Measurements from ENCODE around the gene LASP1. TPM values are rescaled to one million over a fixed set of nuclear protein-coding genes. Genes with fewer than 3 reads are reported as not detected.

LASP1 gene
- total RNA-seq, 4 donors from 2014 or later: 10.7 to 24.1 (median 20.5) TPM

DNA sequence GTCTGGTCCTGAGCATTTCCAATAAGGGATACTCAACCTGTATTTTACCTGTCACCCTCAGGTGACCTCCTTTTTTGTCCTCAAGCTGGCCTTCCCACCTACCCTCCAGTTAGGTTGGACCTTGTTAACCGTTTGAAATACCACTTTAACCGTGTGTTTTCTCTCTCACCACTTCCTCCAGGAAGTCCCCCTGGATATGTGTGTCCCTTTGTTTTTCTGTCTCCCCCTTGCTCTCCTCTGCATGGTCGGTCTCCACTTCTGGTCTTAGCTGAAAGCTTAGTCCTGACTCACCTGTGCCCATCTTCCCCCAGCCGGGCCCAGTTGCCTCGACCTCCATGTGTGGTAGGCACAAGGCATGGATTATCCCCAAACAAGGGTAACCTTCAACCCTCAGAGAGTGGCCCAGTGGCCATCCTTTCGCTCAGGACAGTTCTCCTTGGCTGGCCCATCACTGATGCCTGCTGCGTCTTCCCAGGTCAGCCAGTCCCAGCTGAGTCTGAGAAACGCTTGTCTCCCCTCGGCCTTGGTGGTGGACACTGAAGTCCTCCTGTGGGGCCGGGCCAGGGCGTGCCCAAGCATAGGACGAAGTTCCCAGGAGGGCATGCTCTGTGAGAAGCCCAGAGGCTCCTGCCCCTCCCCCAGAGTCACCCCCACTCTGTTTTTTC lies 20.0 kb downstream of the LASP1 start:
- Histone ChIP-seq H3K4me1 (peaks cover 30 to 34% of the 10 kb centered on the region in 2 donors), H3K27me3 (no peaks in the 10 kb centered on the region), H3K36me3 (peaks cover 0 to 10% of the 10 kb centered on the region in 2 donors), H3K27ac (peak overlapping the region in 3 of 4 donors; percentile 13 to 42 (median 14)), H3K9me3 (no peaks in the 10 kb centered on the region), H3K4me3 (no peak overlapping the region)
- DNase-seq (no peak), ATAC-seq (no peak)
- TF ChIP-seq POLR2A (IDR thresholded peaks at IDR 0.05): no peak
- in situ Hi-C loops (cut with MboI; ENCODE audit: low sequenced_read_pairs in 4 of 4): loop anchor here in 1 of 4 donors (25.0 kb wide), 1 partner anchor 97 kb away; no protein-coding TSS in a partner anchor
- intact Hi-C loops (cut with DNase I; ENCODE audit: low total_unique reads): no loop called here

DNA sequence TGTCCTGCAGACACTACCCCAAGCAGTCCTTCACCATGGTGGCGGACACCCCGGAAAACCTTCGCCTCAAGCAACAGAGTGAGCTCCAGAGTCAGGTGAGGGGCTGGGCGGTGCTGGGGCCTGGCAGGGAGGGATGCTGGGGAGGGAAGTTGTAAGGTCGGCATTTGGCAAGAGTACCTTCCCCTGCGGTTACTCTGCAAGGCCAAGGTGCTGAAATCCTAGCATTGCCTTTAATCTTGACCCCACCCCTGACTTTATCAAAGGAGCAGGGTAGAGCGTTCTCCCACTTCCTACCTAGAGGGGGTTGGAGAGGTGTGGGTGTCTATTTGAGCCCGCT lies 20.5 kb downstream of the LASP1 start:
- H3K4me3 ChIP-seq: no peak overlapping the region
- no peaks in the 10 kb centered on the region for H3K27me3 ChIP-seq
- intact Hi-C loops (cut with DNase I; ENCODE audit: low total_unique reads) (no loop called here), in situ Hi-C loops (cut with MboI; ENCODE audit: low sequenced_read_pairs in 4 of 4) (loop anchor here in 1 of 4 donors (25.0 kb wide), 1 partner anchor 97 kb away; no protein-coding TSS in a partner anchor)
- ATAC-seq (no peak), DNase-seq (no peak)
- H3K9me3 ChIP-seq: no peaks in the 10 kb centered on the region
- peak overlapping the region in 3 of 4 donors; percentile 13 to 14 (median 14) for H3K27ac ChIP-seq
- TF ChIP-seq POLR2A (IDR thresholded peaks at IDR 0.05): no peak
- TF ChIP-seq, protein P1, sequence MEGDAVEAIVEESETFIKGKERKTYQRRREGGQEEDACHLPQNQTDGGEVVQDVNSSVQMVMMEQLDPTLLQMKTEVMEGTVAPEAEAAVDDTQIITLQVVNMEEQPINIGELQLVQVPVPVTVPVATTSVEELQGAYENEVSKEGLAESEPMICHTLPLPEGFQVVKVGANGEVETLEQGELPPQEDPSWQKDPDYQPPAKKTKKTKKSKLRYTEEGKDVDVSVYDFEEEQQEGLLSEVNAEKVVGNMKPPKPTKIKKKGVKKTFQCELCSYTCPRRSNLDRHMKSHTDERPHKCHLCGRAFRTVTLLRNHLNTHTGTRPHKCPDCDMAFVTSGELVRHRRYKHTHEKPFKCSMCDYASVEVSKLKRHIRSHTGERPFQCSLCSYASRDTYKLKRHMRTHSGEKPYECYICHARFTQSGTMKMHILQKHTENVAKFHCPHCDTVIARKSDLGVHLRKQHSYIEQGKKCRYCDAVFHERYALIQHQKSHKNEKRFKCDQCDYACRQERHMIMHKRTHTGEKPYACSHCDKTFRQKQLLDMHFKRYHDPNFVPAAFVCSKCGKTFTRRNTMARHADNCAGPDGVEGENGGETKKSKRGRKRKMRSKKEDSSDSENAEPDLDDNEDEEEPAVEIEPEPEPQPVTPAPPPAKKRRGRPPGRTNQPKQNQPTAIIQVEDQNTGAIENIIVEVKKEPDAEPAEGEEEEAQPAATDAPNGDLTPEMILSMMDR (IDR thresholded peaks at IDR 0.05 in 4 of 5, conservative IDR thresholded peaks at IDR 0.05 in 1 of 5): no peak
- peaks cover 25 to 32% of the 10 kb centered on the region in 2 donors for H3K4me1 ChIP-seq
- H3K36me3 ChIP-seq: peaks cover 0 to 10% of the 10 kb centered on the region in 2 donors

DNA sequence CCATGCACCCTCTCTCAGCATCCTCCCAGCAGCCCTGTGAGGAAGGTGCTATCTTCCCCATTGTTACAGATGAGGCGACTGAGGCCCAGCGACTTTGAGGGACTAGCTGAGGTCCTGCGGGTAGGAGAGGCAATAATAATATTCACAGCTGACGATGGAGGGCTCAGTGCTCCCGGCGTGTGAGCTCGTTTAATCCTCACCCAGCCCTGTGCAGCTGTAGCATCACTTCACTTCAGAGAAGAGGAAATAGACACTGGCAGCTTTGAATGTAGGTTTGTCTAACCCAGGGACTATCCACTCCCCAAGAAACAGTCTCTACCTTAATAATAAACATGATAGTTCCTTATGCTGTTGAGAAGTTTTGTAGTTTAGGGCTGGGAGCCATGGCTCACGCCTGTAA lies 21.6 kb downstream of the LASP1 start:
- Histone ChIP-seq H3K27me3 (no peaks in the 10 kb centered on the region), H3K4me1 (peaks cover 16 to 30% of the 10 kb centered on the region in 2 donors), H3K4me3 (no peak overlapping the region), H3K9me3 (no peaks in the 10 kb centered on the region), H3K27ac (peak overlapping the region in 1 of 4 donors; percentile 32), H3K36me3 (peaks cover 0 to 10% of the 10 kb centered on the region in 2 donors)
- in situ Hi-C loops (cut with MboI; ENCODE audit: low sequenced_read_pairs in 4 of 4) (loop anchor here in 1 of 4 donors (25.0 kb wide), 1 partner anchor 96 kb away; no protein-coding TSS in a partner anchor), intact Hi-C loops (cut with DNase I; ENCODE audit: low total_unique reads) (no loop called here)
- TF ChIP-seq, protein P1 (IDR thresholded peaks at IDR 0.05 in 4 of 5, conservative IDR thresholded peaks at IDR 0.05 in 1 of 5): no peak
- TF ChIP-seq POLR2A (IDR thresholded peaks at IDR 0.05): no peak
- no peak for DNase-seq
- no peak for ATAC-seq

DNA sequence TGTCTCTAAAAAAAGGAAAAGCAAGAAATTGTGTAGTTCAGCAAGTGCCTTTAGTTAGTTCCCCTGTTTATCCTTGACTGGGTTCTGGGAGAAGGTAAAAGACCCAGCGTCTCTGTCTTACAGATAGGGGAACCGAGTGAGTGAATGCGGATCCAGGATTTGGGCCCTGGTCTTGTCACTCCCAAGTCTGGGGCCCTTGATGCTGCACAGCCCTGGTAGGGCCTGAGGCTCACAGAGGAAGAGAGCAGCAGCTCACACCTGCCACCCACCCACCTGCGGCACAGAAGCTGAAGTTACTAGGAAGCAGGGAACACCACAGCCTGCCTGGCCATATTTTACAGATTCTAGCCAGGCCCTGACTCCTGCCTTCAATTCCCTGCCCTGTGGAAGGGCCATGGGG lies 22.2 kb downstream of the LASP1 start:
- intact Hi-C loops (cut with DNase I; ENCODE audit: low total_unique reads): no loop called here

DNA sequence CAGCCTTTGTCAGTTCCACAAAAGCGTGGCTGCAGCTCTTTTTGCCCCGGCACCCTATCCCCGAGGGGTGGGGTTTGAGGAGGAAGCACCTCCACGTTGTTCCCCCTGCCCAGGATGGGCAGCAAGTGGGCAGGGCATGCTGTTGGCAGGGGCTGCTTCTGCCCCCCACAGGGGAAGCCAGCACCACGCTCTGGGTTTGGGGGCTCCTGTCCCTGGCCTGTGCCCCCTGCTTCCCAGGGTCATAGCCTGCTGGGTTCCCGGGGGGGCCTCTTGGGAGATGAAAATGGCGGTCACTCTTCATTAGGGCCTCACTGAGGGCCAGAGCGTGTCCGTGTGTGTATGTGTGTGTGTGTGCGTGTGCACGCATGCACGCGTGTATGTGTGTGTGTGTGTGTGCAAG lies 22.8 kb downstream of the LASP1 start:
- ATAC-seq (no peak), DNase-seq (no peak)
- TF ChIP-seq, protein P1 (IDR thresholded peaks at IDR 0.05 in 4 of 5, conservative IDR thresholded peaks at IDR 0.05 in 1 of 5): no peak
- TF ChIP-seq POLR2A (IDR thresholded peaks at IDR 0.05): no peak
- Histone ChIP-seq H3K9me3 (no peaks in the 10 kb centered on the region), H3K36me3 (peaks cover 0 to 10% of the 10 kb centered on the region in 2 donors), H3K4me3 (no peak overlapping the region), H3K4me1 (peaks cover 26 to 34% of the 10 kb centered on the region in 2 donors), H3K27me3 (no peaks in the 10 kb centered on the region), H3K27ac (peak overlapping the region in 1 of 4 donors; percentile 32)
- in situ Hi-C loops (cut with MboI; ENCODE audit: low sequenced_read_pairs in 4 of 4): loop anchor here in 1 of 4 donors (25.0 kb wide), 1 partner anchor 95 kb away; no protein-coding TSS in a partner anchor
- intact Hi-C loops (cut with DNase I; ENCODE audit: low total_unique reads): no loop called here

More for the DNA sequence above, 22.2 kb downstream of the LASP1 start:
- no peak for DNase-seq
- Histone ChIP-seq H3K9me3 (no peaks in the 10 kb centered on the region), H3K27me3 (no peaks in the 10 kb centered on the region), H3K36me3 (peaks cover 0 to 10% of the 10 kb centered on the region in 2 donors), H3K4me3 (no peak overlapping the region), H3K4me1 (peaks cover 20 to 32% of the 10 kb centered on the region in 2 donors), H3K27ac (peak overlapping the region in 1 of 4 donors; percentile 32)
- TF ChIP-seq, protein P1 (IDR thresholded peaks at IDR 0.05 in 4 of 5, conservative IDR thresholded peaks at IDR 0.05 in 1 of 5): no peak
- TF ChIP-seq POLR2A (IDR thresholded peaks at IDR 0.05): no peak
- ATAC-seq: no peak
- in situ Hi-C loops (cut with MboI; ENCODE audit: low sequenced_read_pairs in 4 of 4): loop anchor here in 1 of 4 donors (25.0 kb wide), 1 partner anchor 95 kb away; no protein-coding TSS in a partner anchor
